ENCODE results near the gene PXT1.

GRCh38 chr6:36350681-36351571 is 91.7 kb downstream of the PXT1 start:
- TF ChIP-seq CTCF (IDR thresholded peaks at IDR 0.05) (no peak), POLR2A (IDR thresholded peaks at IDR 0.05) (no peak)
